ENCODE data around the gene CDH20. TPM values are rescaled to one million over a fixed set of nuclear protein-coding genes. Genes with fewer than 3 reads are reported as not detected.

CDH20 gene
- total and polyA plus RNA-seq, 2 of the 4 experiments (the other 2 are of a cell fraction) = not detected

- Histone ChIP-seq H2AK9ac (replicated peaks; ENCODE audit: low read depth, low read length, poor library complexity) (no peak overlapping the region), H3K4ac (ENCODE audit: low read depth, low read length) (no peak overlapping the region), H2BK15ac (ENCODE audit: low read depth, low read length) (no peak overlapping the region), H3K36me3 (ENCODE audit: control insufficient read depth, insufficient read depth, low read length) (no peaks in the 10 kb centered on the region), H3K9ac (ENCODE audit: low read depth, low read length) (no peak overlapping the region), H4K8ac (ENCODE audit: low read depth in 2 of 2, low read length in 2 of 2) (no peak overlapping the region), H3K27me3 (ENCODE audit: control insufficient read depth, insufficient read depth, low read length) (peaks cover 13% of the 10 kb centered on the region), H3K56ac (ENCODE audit: extremely low read depth, insufficient read depth, low read length) (no peak overlapping the region), H2AK5ac (ENCODE audit: low read depth, low read length) (no peak overlapping the region), H3K9me1 (ENCODE audit: insufficient read depth, low read length) (no peaks in the 10 kb centered on the region), H4K20me1 (ENCODE audit: insufficient read depth, low read length) (no peaks in the 10 kb centered on the region), H3K27ac (ENCODE audit: insufficient read depth, low read length) (no peak overlapping the region), H3K9me3 (ENCODE audit: control insufficient read depth, insufficient read depth, low read length) (no peaks in the 10 kb centered on the region), H4K5ac (ENCODE audit: low read depth, low read length) (no peak overlapping the region), H3K14ac (replicated peaks; ENCODE audit: low read depth, low read length) (no peak overlapping the region), H2BK120ac (ENCODE audit: low read depth, low read length) (no peak overlapping the region), H3K79me1 (ENCODE audit: low read depth in 1 of 2, low read length in 2 of 2) (no peaks in the 10 kb centered on the region), H3K4me2 (ENCODE audit: low read depth, low read length) (no peak overlapping the region), H2BK20ac (ENCODE audit: low read depth, low read length) (no peak overlapping the region), H2BK5ac (ENCODE audit: low read depth, low read length, poor library complexity, severe bottlenecking) (no peak overlapping the region), H3K4me1 (ENCODE audit: control insufficient read depth, insufficient read depth, low read length) (no peaks in the 10 kb centered on the region), H2AFZ (replicated peaks; ENCODE audit: low read length, poor library complexity) (no peak overlapping the region), H4K91ac (ENCODE audit: insufficient read depth, low read depth, low read length) (no peak overlapping the region), H3K23ac (ENCODE audit: low read depth, low read length) (no peak overlapping the region), H3K4me3 (ENCODE audit: insufficient read depth, low read depth, low read length) (no peak overlapping the region), H3K18ac (ENCODE audit: low read depth, low read length) (no peak overlapping the region)
- TF ChIP-seq FOS (IDR thresholded peaks at IDR 0.05; ENCODE audit: low read depth, low read length) = no peak
- no peak for TF ChIP-seq USF2 (IDR thresholded peaks at IDR 0.05; ENCODE audit: low read depth, low read length)
- no peak for TF ChIP-seq POLR2A (IDR thresholded peaks at IDR 0.05; ENCODE audit: low read depth, low read length)
- TF ChIP-seq CHD1 (IDR thresholded peaks at IDR 0.05; ENCODE audit: low read depth, low read length) = no peak
- TF ChIP-seq RCOR1 (IDR thresholded peaks at IDR 0.05; ENCODE audit: insufficient replicate concordance, low read length) = no peak
- TF ChIP-seq RFX5 (IDR thresholded peaks at IDR 0.05; ENCODE audit: low read depth, low read length) = no peak
- no peak for TF ChIP-seq ELK1 (IDR thresholded peaks at IDR 0.05; ENCODE audit: borderline replicate concordance, low read depth, low read length)
- TF ChIP-seq MAZ (IDR thresholded peaks at IDR 0.05; ENCODE audit: borderline replicate concordance, low read depth, low read length) = no peak
- TF ChIP-seq NFE2L2 (IDR thresholded peaks at IDR 0.05; ENCODE audit: low read depth, low read length) = no peak
- no peak for TF ChIP-seq RAD21 (IDR thresholded peaks at IDR 0.05; ENCODE audit: low read length)
- no TSS peak for BruUV-seq (replicated peaks)
- in situ Hi-C loops (cut with MboI; ENCODE audit: low sequenced_read_pairs) = no loop called here
- no CpG with 5 or more reads among the region's 4 CpGs for WGBS, 2 experiments (ENCODE audit: extremely low coverage in 2 of 2, insufficient read length in 1 of 2)
- dilution Hi-C loops (cut with HindIII; ENCODE audit: low sequenced_read_pairs, unreplicated experiment) = no loop called here
- intact Hi-C loops (cut with micrococcal nuclease) = no loop called here
- POLR2A ChIA-PET (ENCODE audit: unreplicated experiment) = no interaction called here
- CTCF ChIA-PET = no interaction called here
- no peak for ATAC-seq (ENCODE audit: low read depth)
- no peak for DNase-seq
These were observed 197.5 kb downstream of the CDH20 start for GRCh38 chr18:61530681-61531080.
